HepG2 (cell line): ENCODE measurements around the gene PSMD6. TPM values are rescaled to one million over a fixed set of nuclear protein-coding genes. Genes with fewer than 3 reads are reported as not detected.

Source experiments
- ERF ChIP-seq: IDR thresholded peaks from 2 replicates; pipeline ENCODE4 v1.6.1; 2018; ENCODE audit warnings: missing biosample characterization, missing genetic modification reagents
- HNRNPH1 ChIP-seq: fragments of 200-400 bp; formaldehyde crosslinking; optimal IDR thresholded peaks from 2 replicates; pipeline ENCODE3; 2017; ENCODE audit warnings: mild to moderate bottlenecking, low read depth, low read length
- MAF1 ChIP-seq: sonication (generic); formaldehyde crosslinking; IDR thresholded peaks from 2 replicates; pipeline ENCODE4 v1.5.0; 2020; ENCODE audit warnings: missing genetic modification reagents, borderline replicate concordance
- MIXL1 ChIP-seq: IDR thresholded peaks from 2 replicates; pipeline ENCODE4 v1.6.1; 2016
- ZNF138 ChIP-seq: sonication (generic); formaldehyde crosslinking; IDR thresholded peaks from 2 replicates; pipeline ENCODE4 v1.5.0; 2020; ENCODE audit warnings: mild to moderate bottlenecking, low read depth, missing genetic modification reagents
- ZNF720 ChIP-seq: sonication (generic); formaldehyde crosslinking; IDR thresholded peaks from 2 replicates; pipeline ENCODE4 v1.4.0; 2020; ENCODE audit warnings: missing genetic modification reagents
- polyA plus RNA-seq, 8 experiments: library from polyadenylated mRNA; depleted of rRNA in 3 of 8; stranded (reverse) in 7 of 8; unstranded in 1 of 8; fragments of >200 nt; fragmentation: Illumina TruSeq in 4 of 8; extraction: Trizol in 4 of 8; gene quantifications; 2 replicates each; pipeline versions ENCODE4 v1.2.1 to v1.2.3, GENCODE V29; 2011 to 2016; ENCODE audit warnings: low read depth in 4 of 8, missing spikeins in 1 of 8, mixed read lengths in 1 of 8; ENCODE audit not compliant: insufficient read depth in 1 of 8
- total RNA-seq, 5 experiments: library from RNA; depleted of rRNA; stranded (reverse); fragments of >200 nt; fragmentation: Illumina TruSeq; extraction: Trizol; gene quantifications; 2 replicates each; pipeline ENCODE4 v1.2.3, GENCODE V29; 2016; ENCODE audit warnings: low read depth in 1 of 5
- TF ChIP-seq, protein P1 (sequence below): IDR thresholded peaks from 2 replicates; pipeline ENCODE4 v1.6.1; 2016; ENCODE audit warnings: low read depth, missing genetic modification reagents, missing compliant biosample characterization
- TF ChIP-seq, protein P2 (sequence below): sonication (generic); formaldehyde crosslinking; IDR thresholded peaks from 2 replicates; pipeline ENCODE4 v1.8.1; 2023; ENCODE audit warnings: mild to moderate bottlenecking, moderate library complexity, missing genetic modification reagents

The PSMD6 gene
- total and polyA plus RNA-seq, 2 of the 13 experiments (the other 11 are each of a cell fraction or from before 2014, with no cell fraction given), result 36.8 to 117 TPM

DNA sequence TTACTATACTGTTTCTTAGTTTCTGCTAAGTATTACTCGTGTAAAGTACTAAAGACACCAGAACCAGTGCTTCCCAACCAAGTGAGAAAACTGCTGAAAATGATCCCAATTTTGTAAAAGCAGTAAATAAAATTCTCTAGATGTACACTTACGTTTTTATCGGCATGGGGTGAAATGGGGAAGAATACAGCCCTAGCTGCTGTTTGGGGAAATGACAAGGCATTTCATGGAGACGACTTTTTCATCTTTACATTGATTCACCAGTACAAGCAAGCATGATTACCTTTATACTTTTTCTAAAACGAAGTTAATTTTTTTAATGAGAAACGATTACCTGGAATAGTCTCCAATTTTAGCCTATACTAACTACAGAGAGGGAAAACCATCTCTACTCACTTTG lies 1.4 kb downstream of the PSMD6 start (continued):
- TF ChIP-seq, protein P1, sequence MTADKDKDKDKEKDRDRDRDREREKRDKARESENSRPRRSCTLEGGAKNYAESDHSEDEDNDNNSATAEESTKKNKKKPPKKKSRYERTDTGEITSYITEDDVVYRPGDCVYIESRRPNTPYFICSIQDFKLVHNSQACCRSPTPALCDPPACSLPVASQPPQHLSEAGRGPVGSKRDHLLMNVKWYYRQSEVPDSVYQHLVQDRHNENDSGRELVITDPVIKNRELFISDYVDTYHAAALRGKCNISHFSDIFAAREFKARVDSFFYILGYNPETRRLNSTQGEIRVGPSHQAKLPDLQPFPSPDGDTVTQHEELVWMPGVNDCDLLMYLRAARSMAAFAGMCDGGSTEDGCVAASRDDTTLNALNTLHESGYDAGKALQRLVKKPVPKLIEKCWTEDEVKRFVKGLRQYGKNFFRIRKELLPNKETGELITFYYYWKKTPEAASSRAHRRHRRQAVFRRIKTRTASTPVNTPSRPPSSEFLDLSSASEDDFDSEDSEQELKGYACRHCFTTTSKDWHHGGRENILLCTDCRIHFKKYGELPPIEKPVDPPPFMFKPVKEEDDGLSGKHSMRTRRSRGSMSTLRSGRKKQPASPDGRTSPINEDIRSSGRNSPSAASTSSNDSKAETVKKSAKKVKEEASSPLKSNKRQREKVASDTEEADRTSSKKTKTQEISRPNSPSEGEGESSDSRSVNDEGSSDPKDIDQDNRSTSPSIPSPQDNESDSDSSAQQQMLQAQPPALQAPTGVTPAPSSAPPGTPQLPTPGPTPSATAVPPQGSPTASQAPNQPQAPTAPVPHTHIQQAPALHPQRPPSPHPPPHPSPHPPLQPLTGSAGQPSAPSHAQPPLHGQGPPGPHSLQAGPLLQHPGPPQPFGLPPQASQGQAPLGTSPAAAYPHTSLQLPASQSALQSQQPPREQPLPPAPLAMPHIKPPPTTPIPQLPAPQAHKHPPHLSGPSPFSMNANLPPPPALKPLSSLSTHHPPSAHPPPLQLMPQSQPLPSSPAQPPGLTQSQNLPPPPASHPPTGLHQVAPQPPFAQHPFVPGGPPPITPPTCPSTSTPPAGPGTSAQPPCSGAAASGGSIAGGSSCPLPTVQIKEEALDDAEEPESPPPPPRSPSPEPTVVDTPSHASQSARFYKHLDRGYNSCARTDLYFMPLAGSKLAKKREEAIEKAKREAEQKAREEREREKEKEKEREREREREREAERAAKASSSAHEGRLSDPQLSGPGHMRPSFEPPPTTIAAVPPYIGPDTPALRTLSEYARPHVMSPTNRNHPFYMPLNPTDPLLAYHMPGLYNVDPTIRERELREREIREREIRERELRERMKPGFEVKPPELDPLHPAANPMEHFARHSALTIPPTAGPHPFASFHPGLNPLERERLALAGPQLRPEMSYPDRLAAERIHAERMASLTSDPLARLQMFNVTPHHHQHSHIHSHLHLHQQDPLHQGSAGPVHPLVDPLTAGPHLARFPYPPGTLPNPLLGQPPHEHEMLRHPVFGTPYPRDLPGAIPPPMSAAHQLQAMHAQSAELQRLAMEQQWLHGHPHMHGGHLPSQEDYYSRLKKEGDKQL (CRISPR knock-in tag), result no peak
- no peak for TF ChIP-seq MAF1
- no peak for TF ChIP-seq HNRNPH1
- TF ChIP-seq ERF, result no peak
- no peak for TF ChIP-seq ZNF720 (CRISPR knock-in tag)
- no peak for TF ChIP-seq MIXL1 (CRISPR knock-in tag)
- no peak for TF ChIP-seq ZNF138
- TF ChIP-seq, protein P2, sequence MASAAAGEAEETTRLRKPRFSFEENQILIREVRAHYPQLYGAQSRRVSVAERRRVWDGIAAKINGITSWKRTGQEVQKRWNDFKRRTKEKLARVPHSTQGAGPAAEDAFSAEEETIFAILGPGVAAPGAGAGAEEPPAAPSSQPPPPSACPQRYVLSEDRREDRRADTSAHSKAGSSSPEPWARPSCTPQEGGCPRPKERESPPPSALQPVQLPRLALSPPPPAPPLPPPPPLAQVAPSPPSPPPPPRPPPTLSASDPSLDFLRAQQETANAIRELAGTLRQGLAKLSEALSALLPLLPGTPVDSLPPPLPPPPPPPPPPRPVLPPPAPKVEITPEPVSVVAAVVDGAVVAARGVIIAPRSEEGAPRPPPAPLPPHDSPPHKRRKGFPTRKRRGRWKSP, result no peak
- TF ChIP-seq, all 625 proteins: peak for 0
